Endothelial cell (in vitro differentiated cells): ENCODE data around the gene STRN4. TPM values are rescaled to one million over a fixed set of nuclear protein-coding genes. Genes with fewer than 3 reads are reported as not detected.
"Not testable (repeated sequence)": the region's sequence is repeated elsewhere in the genome, so short reads cannot be mapped to it uniquely, and the experiment has no call there.

ENCODE experiments used
- DNase-seq: peaks from one replicate; pipeline ENCODE4 v3.0.0; 2021; ENCODE audit warnings: low spot score
- H3K27ac Mint-ChIP-seq: one replicate; pipeline ENCODE4 v1.8.0; 2021; ENCODE audit warnings: mixed read lengths, inconsistent platforms; ENCODE audit not compliant: unreplicated experiment
- H3K27me3 Mint-ChIP-seq: one replicate; pipeline ENCODE4 v1.8.0; 2021; ENCODE audit warnings: mild to moderate bottlenecking, moderate library complexity, mixed read lengths, inconsistent platforms; ENCODE audit not compliant: unreplicated experiment
- H3K36me3 Mint-ChIP-seq: one replicate; pipeline ENCODE4 v1.8.0; 2021; ENCODE audit warnings: mild to moderate bottlenecking, low read depth, mixed read lengths, inconsistent platforms; ENCODE audit not compliant: unreplicated experiment
- H3K4me1 Mint-ChIP-seq: one replicate; pipeline ENCODE4 v1.8.0; 2021; ENCODE audit warnings: mild to moderate bottlenecking, mixed read lengths, inconsistent platforms; ENCODE audit not compliant: unreplicated experiment
- H3K4me3 Mint-ChIP-seq: one replicate; pipeline ENCODE4 v1.8.0; 2021; ENCODE audit warnings: mild to moderate bottlenecking, mixed read lengths, inconsistent platforms; ENCODE audit not compliant: unreplicated experiment
- H3K9me3 Mint-ChIP-seq: one replicate; pipeline ENCODE4 v1.8.0; 2021; ENCODE audit warnings: mixed read lengths, inconsistent platforms; ENCODE audit not compliant: unreplicated experiment
- CTCF ChIP-seq: fragments of 200-600 bp; sonication (generic); IDR thresholded peaks from one replicate; pipeline ENCODE4 v1.5.0; 2021; ENCODE audit warnings: antibody characterized with exemption; ENCODE audit not compliant: unreplicated experiment
- total RNA-seq: library from RNA; stranded (reverse); fragmentation: NEBNext Ultra II Directional; extraction: Animal tissue kit (Norgen Biotek cat#: 25700); gene quantifications from one replicate; pipeline ENCODE4 v1.2.1, GENCODE V29; 2021; ENCODE audit not compliant: unreplicated experiment

Gene STRN4
- total RNA-seq, 1 donor from 2014 or later, result 111 TPM

GRCh38 chr19:46714444-46715106 lies 31.7 kb downstream of the STRN4 start:
- H3K27me3 Mint-ChIP-seq, result peaks cover 20% of the 10 kb centered on the region
- H3K27ac Mint-ChIP-seq, result peak overlapping the region; percentile 98
- peak overlapping the region; percentile 98 for H3K4me3 Mint-ChIP-seq
- DNase-seq, result no peak
- no peaks in the 10 kb centered on the region for H3K9me3 Mint-ChIP-seq
- TF ChIP-seq CTCF, result no peak
- H3K36me3 Mint-ChIP-seq, result peaks cover 14% of the 10 kb centered on the region
- peaks cover 28% of the 10 kb centered on the region for H3K4me1 Mint-ChIP-seq

- H3K4me1 Mint-ChIP-seq, result peaks cover 28% of the 10 kb centered on the region
- H3K27ac Mint-ChIP-seq, result peak overlapping the region; percentile 98
- H3K27me3 Mint-ChIP-seq, result peaks cover 20% of the 10 kb centered on the region
- peak overlapping the region; percentile 98 for H3K4me3 Mint-ChIP-seq
- H3K9me3 Mint-ChIP-seq, result no peaks in the 10 kb centered on the region
- no peak for TF ChIP-seq CTCF
- peak; percentile 83 for DNase-seq
- peaks cover 10% of the 10 kb centered on the region for H3K36me3 Mint-ChIP-seq
These were observed 32.3 kb downstream of the STRN4 start for GRCh38 chr19:46713781-46714443.

GRCh38 chr19:46712768-46713338 lies 33.4 kb downstream of the STRN4 start:
- H3K9me3 Mint-ChIP-seq, DNase-seq, H3K27ac Mint-ChIP-seq: not testable (repeated sequence)
- Mint-ChIP-seq H3K4me3 (peak overlapping the region; percentile 31), H3K36me3 (peaks cover 19% of the 10 kb centered on the region), H3K4me1 (peaks cover 22% of the 10 kb centered on the region), H3K27me3 (peaks cover 22% of the 10 kb centered on the region)

- DNase-seq, result no peak
- TF ChIP-seq CTCF, result no peak
- Mint-ChIP-seq H3K9me3 (no peaks in the 10 kb centered on the region), H3K4me3 (no peak overlapping the region), H3K27me3 (peaks cover 18% of the 10 kb centered on the region), H3K27ac (no peak overlapping the region), H3K36me3 (peaks cover 25% of the 10 kb centered on the region), H3K4me1 (peaks cover 15% of the 10 kb centered on the region)
These were observed 35.6 kb downstream of the STRN4 start for GRCh38 chr19:46710687-46711086.

GRCh38 chr19:46704379-46705076 lies 41.7 kb downstream of the STRN4 start:
- no peak overlapping the region for H3K4me3 Mint-ChIP-seq
- peaks cover 12% of the 10 kb centered on the region for H3K27me3 Mint-ChIP-seq
- peaks cover 37% of the 10 kb centered on the region for H3K36me3 Mint-ChIP-seq
- peak; percentile 91 for DNase-seq
- peak; percentile 95 for TF ChIP-seq CTCF
- H3K4me1 Mint-ChIP-seq, result no peaks in the 10 kb centered on the region
- no peaks in the 10 kb centered on the region for H3K9me3 Mint-ChIP-seq
- H3K27ac Mint-ChIP-seq, result no peak overlapping the region
